IPS-15b (cell line): ENCODE data around the gene RBMS2.
"Not testable (repeated sequence)": the region's sequence is repeated elsewhere in the genome, so short reads cannot be mapped to it uniquely, and the experiment has no call there.

Source experiments
- H3K27me3 ChIP-seq: one replicate; pipeline ENCODE4 v1.6.1; 2013; ENCODE audit warnings: low read length; ENCODE audit not compliant: control insufficient read depth, insufficient read depth
- H3K36me3 ChIP-seq: one replicate; pipeline ENCODE4 v1.6.1; 2013; ENCODE audit warnings: low read length; ENCODE audit not compliant: control insufficient read depth, insufficient read depth
- H3K4me1 ChIP-seq: one replicate; pipeline ENCODE4 v1.6.1; 2013; ENCODE audit warnings: mild to moderate bottlenecking, low read length; ENCODE audit not compliant: control insufficient read depth, insufficient read depth
- H3K4me3 ChIP-seq: one replicate; pipeline ENCODE4 v1.5.1; 2013; ENCODE audit warnings: low read depth, low read length
- H3K9ac ChIP-seq: one replicate; pipeline ENCODE4 v1.6.1; 2013; ENCODE audit warnings: low read depth, mild to moderate bottlenecking, low read length
- H3K9me3 ChIP-seq: one replicate; pipeline ENCODE4 v1.6.1; 2013; ENCODE audit warnings: mild to moderate bottlenecking, low read length; ENCODE audit not compliant: control insufficient read depth, insufficient read depth

The RBMS2 gene

DNA sequence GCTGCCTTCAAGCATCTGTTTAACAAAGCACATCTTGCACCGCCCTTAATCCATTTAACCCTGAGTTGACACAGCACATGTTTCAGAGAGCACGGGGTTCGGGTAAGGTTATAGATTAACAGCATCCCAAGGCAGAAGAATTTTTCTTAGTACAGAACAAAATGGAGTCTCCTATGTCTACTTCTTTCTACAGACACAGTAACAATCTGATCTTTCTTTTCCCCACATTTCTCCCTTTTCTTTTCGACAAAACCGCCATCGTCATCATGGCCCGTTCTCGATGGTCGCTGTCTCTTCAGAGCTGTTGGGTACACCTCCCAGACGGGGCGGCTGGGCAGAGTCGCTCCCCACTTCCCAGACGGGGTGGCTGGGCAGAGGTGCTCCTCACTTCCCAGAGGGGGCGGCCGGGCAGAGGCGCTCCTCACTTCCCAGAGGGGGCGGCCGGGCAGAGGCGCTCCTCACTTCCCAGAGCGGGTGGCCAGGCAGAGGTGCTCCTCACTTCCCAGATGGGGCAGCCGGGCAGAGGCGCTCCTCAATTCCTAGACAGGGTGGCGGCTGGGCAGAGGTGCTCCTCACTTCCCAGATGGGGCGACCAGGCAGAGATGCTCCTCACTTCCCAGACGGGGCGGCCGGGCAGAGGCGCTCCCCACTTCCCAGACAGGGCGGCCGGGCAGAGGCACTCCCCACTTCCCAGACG lies 28.1 kb upstream of the RBMS2 start:
- H3K9ac ChIP-seq, H3K4me1 ChIP-seq, H3K36me3 ChIP-seq, H3K4me3 ChIP-seq, H3K9me3 ChIP-seq: not testable (repeated sequence)
- H3K27me3 ChIP-seq, result peaks cover 25% of the 10 kb centered on the region

- not testable (repeated sequence) for H3K9ac ChIP-seq, H3K36me3 ChIP-seq, H3K4me3 ChIP-seq, H3K9me3 ChIP-seq, H3K4me1 ChIP-seq
- H3K27me3 ChIP-seq, result peaks cover 20% of the 10 kb centered on the region
Observed at GRCh38 chr12:56494106-56494415, 27.6 kb upstream of the RBMS2 start.

DNA sequence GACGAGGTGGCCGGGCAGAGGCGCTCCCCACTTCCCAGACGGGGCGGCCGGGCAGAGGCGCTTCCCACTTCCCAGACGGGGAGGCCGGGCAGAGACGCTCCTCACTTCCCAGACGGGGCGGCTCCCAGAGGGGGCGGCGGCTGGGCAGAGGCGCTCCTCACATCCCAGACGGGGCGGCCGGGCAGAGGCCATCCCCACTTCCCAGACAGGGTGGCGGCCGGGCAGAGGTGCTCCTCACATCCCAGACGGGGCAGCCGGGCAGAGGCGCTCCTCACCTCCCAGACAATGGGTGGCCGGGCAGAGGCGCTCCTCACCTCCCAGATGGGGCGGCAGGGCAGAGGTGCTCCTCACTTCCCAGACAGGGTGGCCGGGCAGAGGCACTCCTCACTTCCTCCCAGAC lies 27.1 kb upstream of the RBMS2 start:
- not testable (repeated sequence) for H3K4me1 ChIP-seq, H3K9me3 ChIP-seq, H3K36me3 ChIP-seq, H3K4me3 ChIP-seq, H3K9ac ChIP-seq
- peaks cover 16% of the 10 kb centered on the region for H3K27me3 ChIP-seq

DNA sequence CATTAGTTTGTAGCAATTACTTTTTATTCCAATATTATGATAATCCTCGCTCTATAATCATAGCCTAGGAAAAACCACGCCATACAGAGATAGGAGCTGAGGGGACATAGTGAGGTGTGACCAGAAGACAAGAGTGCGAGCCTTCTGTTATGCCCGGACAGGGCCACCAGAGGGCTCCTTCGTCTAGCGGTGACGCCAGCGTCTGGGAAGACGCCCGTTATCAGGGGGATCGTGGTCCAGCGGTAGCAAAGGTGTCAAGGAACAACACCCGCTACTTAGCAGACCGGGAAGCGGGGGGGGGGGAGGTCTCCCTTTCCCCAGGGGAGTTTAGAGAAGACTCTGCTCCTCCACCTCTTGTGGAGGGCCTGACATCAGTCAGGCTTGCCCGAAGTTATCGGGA lies 24.9 kb upstream of the RBMS2 start:
- H3K4me3 ChIP-seq, H3K36me3 ChIP-seq, H3K9me3 ChIP-seq, H3K9ac ChIP-seq, H3K27me3 ChIP-seq, H3K4me1 ChIP-seq: not testable (repeated sequence)

- H3K9me3 ChIP-seq, H3K4me1 ChIP-seq, H3K36me3 ChIP-seq, H3K27me3 ChIP-seq, H3K4me3 ChIP-seq, H3K9ac ChIP-seq: not testable (repeated sequence)
Observed at GRCh38 chr12:56498126-56498902, 23.3 kb upstream of the RBMS2 start.

DNA sequence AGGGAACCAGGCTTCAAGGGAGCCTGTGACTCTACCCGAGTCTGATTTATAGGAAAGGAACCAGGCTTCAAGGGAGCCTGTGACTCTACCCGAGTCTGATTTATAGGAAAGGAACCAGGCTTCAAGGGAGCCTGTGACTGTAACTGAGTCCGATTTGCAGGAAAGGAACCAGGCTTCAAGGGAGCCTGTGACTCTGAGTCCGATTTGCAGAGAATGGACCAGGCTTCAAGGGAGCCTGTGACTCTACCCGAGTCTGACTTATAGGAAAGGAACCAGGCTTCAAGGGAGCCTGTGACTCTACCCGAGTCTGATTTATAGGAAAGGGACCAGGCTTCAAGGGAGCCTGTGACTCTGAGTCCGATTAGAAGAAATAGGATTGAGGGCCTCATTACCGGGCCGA lies 22.2 kb upstream of the RBMS2 start:
- not testable (repeated sequence) for H3K9me3 ChIP-seq, H3K9ac ChIP-seq

DNA sequence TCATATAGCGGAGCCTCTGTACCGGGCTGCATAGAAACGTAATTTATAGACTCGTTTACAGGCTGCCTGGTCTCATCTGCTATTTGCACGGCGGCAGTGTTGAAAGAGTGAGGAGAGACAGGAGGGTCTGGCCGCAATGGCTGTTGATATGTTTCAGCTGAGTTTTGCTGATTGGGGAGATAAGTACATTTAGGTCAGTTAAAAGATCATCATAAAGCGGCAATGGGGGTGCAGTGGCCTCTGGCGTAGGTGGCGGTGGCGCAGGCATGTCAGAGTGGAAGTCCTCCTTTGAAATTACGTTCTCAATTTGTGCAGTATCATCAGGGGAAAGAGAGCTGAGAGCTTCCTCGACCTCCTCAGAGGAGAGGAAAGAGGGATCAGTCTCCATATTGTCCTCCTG lies 21.7 kb upstream of the RBMS2 start:
- not testable (repeated sequence) for H3K4me3 ChIP-seq, H3K9ac ChIP-seq, H3K9me3 ChIP-seq, H3K4me1 ChIP-seq, H3K36me3 ChIP-seq, H3K27me3 ChIP-seq

More for the DNA sequence above, 22.2 kb upstream of the RBMS2 start:
- H3K4me3 ChIP-seq, H3K36me3 ChIP-seq, H3K4me1 ChIP-seq, H3K27me3 ChIP-seq: not testable (repeated sequence)

DNA sequence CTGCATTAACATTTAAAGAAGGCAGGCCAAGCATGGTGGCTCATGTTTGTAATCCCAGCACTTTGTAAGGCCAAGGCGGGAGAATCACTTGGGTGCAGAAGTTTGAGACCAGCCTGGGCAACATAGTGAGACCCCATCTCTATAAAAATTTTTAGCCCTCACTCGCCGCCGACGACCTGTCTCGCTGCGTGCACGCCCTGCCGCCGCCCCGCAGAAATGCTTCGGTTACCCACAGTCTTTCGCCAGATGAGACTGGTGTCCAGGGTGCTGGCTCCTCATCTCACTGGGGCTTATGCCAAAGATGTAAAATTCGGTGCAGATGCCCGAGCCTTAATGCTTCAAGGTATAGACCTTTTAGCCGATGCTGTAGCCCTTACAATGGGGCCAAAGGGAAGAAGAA lies 10.8 kb upstream of the RBMS2 start:
- Histone ChIP-seq H3K9me3 (no peaks in the 10 kb centered on the region), H3K36me3 (no peaks in the 10 kb centered on the region), H3K9ac (no peak overlapping the region), H3K4me1 (no peaks in the 10 kb centered on the region), H3K4me3 (no peak overlapping the region), H3K27me3 (no peaks in the 10 kb centered on the region)

DNA sequence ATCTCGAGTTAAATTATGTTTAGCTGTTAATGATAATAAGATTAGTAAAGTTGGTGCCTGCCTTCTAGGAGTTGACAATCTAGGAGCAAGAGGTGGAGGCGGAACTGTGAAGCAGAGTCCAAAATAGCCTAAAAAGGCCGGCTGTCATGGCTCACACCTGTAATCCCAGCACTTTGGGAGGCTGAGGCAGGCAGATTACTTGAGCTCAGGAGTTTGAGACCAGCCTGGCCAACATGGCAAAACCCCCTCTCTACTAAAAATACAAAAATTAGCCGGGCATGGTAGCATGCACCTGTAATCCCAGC lies 7.7 kb upstream of the RBMS2 start:
- not testable (repeated sequence) for H3K27me3 ChIP-seq, H3K4me3 ChIP-seq, H3K36me3 ChIP-seq, H3K9me3 ChIP-seq, H3K9ac ChIP-seq, H3K4me1 ChIP-seq

DNA sequence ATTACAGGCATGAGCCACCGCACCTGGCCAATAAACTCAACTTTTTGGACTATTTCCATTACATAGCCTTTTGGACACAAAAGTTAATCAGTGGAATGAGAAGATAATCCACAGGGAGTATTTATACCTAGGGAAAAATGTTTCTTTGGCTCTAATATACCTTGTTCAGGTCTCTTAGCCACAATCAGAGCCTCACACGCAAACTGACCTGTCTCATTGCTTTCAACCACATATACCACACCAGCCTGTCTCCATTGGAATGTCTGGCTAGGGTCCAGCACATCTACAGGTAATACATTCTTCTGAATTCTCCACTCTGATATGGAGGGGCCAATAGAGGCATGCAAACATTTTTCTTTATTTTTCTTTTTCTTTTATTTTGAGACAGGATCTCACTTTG lies 3.8 kb upstream of the RBMS2 start:
- H3K9ac ChIP-seq, result no peak overlapping the region
- no peaks in the 10 kb centered on the region for H3K36me3 ChIP-seq
- no peaks in the 10 kb centered on the region for H3K9me3 ChIP-seq
- no peaks in the 10 kb centered on the region for H3K4me1 ChIP-seq
- no peaks in the 10 kb centered on the region for H3K27me3 ChIP-seq
- no peak overlapping the region for H3K4me3 ChIP-seq

- H3K27me3 ChIP-seq, result peaks cover 2% of the 10 kb centered on the region
- H3K4me3 ChIP-seq, result no peak overlapping the region
- H3K4me1 ChIP-seq, result peaks cover 3% of the 10 kb centered on the region
- no peaks in the 10 kb centered on the region for H3K36me3 ChIP-seq
- H3K9me3 ChIP-seq, result no peaks in the 10 kb centered on the region
- H3K9ac ChIP-seq, result no peak overlapping the region
Observed at GRCh38 chr12:56518570-56518969, 3.0 kb upstream of the RBMS2 start.

DNA sequence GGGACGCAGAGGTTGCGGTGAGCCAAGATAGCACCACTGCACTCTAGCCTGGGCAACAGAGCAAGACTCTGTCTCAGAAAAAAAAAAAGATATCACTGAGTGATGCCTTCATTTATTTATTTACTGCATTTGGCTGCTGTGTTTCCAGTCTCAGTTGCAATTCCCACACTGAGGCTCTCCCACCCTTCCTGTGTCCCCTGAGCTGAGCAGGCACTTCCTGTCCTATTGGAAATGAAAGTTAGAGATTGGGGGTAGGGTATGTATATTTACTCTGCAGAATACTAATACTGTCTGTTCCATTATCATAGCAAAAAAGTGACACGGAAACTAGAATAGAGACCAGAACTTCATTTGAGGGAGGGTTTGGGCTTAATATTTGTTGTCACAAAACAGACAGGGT lies 1.6 kb upstream of the RBMS2 start:
- Histone ChIP-seq H3K9me3 (no peaks in the 10 kb centered on the region), H3K9ac (no peak overlapping the region), H3K4me3 (no peak overlapping the region), H3K36me3 (no peaks in the 10 kb centered on the region), H3K4me1 (peaks cover 3% of the 10 kb centered on the region), H3K27me3 (peaks cover 2% of the 10 kb centered on the region)
